RWPE1 (cell line): ENCODE results near the gene COG7.

Experiments used
- CTCF ChIA-PET: fragments of 350-600 bp; sonication (Branson Sonifier 250); formaldehyde crosslinking; extraction: SDS; loops from one replicate; lab custom pipeline; 2021; lab: Yijun Ruan, JAX
- POLR2A ChIA-PET: fragments of 400-600 bp; formaldehyde crosslinking; extraction: SDS; loops from one replicate; lab custom pipeline; 2020; ENCODE audit warnings: antibody characterized with exemption; ENCODE audit not compliant: low non-redundant PET; lab: Yijun Ruan, JAX
- DNase-seq: peaks from one replicate; pipeline ENCODE4 v3.0.0; 2012; ENCODE audit warnings: low spot score
- H3K27ac ChIP-seq: fragments of 450-650 bp; 2 replicates; pipeline ENCODE4 v1.5.1; 2017
- CTCF ChIP-seq: fragments of 450-650 bp; conservative IDR thresholded peaks from 2 replicates; pipeline ENCODE4 v1.5.1; 2017; ENCODE audit warnings: low read depth, mild to moderate bottlenecking

COG7 gene

GRCh38 chr16:23435500-23435899 is 17.5 kb downstream of the COG7 start:
- TF ChIP-seq CTCF = peak; percentile 84
- ChIA-PET POLR2A (interaction anchor here (0.6 kb wide), 1 partner anchor 17 kb away, joined by 3 read pairs; no protein-coding TSS in a partner anchor), CTCF (interaction anchor here (0.6 to 1.5 kb wide), 9 partner anchors 10 to 254 kb away, joined by 3 to 6 read pairs (median 4); no protein-coding TSS in a partner anchor)
- DNase-seq = peak; percentile 30
- H3K27ac ChIP-seq = no peak overlapping the region

- DNase-seq = peak; percentile 57
- TF ChIP-seq CTCF = peak; percentile 82
- ChIA-PET CTCF (interaction anchor here (0.6 to 1.6 kb wide), 13 partner anchors 9 to 727 kb away, joined by 3 to 6 read pairs (median 3); partner anchors contain the start of gene SCNN1G), POLR2A (no interaction called here)
- H3K27ac ChIP-seq = no peak overlapping the region
These were observed 18.6 kb downstream of the COG7 start for GRCh38 chr16:23434380-23434779.

- POLR2A ChIA-PET = no interaction called here
- CTCF ChIA-PET = interaction anchor here (0.6 to 1.6 kb wide), 11 partner anchors 8 to 262 kb away, joined by 3 to 6 read pairs (median 3); partner anchors contain the start of gene SCNN1G
- DNase-seq = no peak
- H3K27ac ChIP-seq = no peak overlapping the region
- no peak for TF ChIP-seq CTCF
These were observed 19.6 kb downstream of the COG7 start for GRCh38 chr16:23433261-23433920.

- no peak for DNase-seq
- CTCF ChIA-PET = interaction anchor here (0.6 to 1.0 kb wide), 2 partner anchors 250 to 255 kb away, joined by 3 to 5 read pairs; partner anchors contain the start of gene SCNN1G
- TF ChIP-seq CTCF = no peak
- no peak overlapping the region for H3K27ac ChIP-seq
- POLR2A ChIA-PET = no interaction called here
These were observed 20.5 kb downstream of the COG7 start for GRCh38 chr16:23432176-23433128.

- TF ChIP-seq CTCF = no peak
- no peak for DNase-seq
- POLR2A ChIA-PET = no interaction called here
These were observed 24.6 kb downstream of the COG7 start for GRCh38 chr16:23428351-23428750.

More at GRCh38 chr16:23428351-23428750, 24.6 kb downstream of the COG7 start:
- H3K27ac ChIP-seq = peak overlapping the region; percentile 65
- CTCF ChIA-PET = interaction anchor here (0.6 kb wide), 1 partner anchor 657 kb away, joined by 4 read pairs; no protein-coding TSS in a partner anchor
